ENCODE measurements around the gene STXBP1. TPM values are rescaled to one million over a fixed set of nuclear protein-coding genes. Genes with fewer than 3 reads are reported as not detected.
A peak's percentile ranks its signal among the peaks of the same experiment; 100 is the strongest.

The STXBP1 gene
- total and polyA plus RNA-seq, 2 of the 13 experiments (the other 11 are each of a cell fraction or from before 2014, with no cell fraction given), result 2.9 TPM

DNA sequence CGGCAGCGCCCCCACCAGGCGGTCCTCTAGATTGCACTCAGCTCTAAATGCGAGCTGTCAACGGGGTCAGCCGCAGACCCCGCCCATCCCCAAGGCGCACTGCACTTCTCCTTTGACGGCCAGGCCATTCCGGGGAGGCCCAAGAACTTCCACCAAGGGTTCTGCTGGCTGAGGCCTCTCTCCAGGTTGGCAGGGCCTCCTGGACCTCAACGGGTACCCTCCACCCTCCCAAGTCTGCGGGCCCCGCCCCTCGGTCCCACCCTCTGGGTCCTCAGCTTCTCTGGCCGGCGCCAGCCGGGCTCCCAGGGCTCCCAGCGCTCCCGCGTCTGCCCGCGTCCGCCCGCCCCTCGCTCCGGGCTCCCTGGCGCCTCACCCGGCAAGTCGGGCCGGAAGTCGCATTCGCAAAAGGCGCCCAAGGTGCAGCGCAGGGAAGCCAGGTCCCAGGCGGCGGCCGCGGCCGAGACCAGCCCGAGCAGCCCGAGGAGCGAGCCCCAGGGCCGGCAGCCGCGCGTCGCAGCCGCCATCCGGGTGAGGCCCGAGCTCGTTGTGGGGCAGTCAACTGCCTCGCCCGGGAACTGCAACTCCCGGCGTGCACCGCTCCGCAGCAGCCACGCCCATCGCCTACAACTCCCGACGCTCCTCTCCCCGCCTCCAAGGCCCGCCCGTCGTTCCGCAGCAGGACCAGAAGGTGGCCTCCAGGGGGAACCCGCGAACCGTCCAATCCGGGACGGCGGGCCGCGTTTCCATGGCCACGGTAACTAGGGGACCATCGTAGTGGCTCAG, 122.9 kb downstream of the STXBP1 start, which contains the start of gene TOR2A (continued):
- TF ChIP-seq, protein P1, sequence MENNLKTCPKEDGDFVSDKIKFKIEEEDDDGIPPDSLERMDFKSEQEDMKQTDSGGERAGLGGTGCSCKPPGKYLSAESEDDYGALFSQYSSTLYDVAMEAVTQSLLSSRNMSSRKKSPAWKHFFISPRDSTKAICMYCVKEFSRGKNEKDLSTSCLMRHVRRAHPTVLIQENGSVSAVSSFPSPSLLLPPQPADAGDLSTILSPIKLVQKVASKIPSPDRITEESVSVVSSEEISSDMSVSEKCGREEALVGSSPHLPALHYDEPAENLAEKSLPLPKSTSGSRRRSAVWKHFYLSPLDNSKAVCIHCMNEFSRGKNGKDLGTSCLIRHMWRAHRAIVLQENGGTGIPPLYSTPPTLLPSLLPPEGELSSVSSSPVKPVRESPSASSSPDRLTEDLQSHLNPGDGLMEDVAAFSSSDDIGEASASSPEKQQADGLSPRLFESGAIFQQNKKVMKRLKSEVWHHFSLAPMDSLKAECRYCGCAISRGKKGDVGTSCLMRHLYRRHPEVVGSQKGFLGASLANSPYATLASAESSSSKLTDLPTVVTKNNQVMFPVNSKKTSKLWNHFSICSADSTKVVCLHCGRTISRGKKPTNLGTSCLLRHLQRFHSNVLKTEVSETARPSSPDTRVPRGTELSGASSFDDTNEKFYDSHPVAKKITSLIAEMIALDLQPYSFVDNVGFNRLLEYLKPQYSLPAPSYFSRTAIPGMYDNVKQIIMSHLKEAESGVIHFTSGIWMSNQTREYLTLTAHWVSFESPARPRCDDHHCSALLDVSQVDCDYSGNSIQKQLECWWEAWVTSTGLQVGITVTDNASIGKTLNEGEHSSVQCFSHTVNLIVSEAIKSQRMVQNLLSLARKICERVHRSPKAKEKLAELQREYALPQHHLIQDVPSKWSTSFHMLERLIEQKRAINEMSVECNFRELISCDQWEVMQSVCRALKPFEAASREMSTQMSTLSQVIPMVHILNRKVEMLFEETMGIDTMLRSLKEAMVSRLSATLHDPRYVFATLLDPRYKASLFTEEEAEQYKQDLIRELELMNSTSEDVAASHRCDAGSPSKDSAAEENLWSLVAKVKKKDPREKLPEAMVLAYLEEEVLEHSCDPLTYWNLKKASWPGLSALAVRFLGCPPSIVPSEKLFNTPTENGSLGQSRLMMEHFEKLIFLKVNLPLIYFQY (CRISPR knock-in tag; IDR thresholded peaks at IDR 0.05; ENCODE audit: borderline replicate concordance), result no peak
- TF ChIP-seq NCOA2 (CRISPR knock-in tag; IDR thresholded peaks at IDR 0.05), result no peak
- TF ChIP-seq ZNF652 (CRISPR knock-in tag; IDR thresholded peaks at IDR 0.05; ENCODE audit: borderline replicate concordance, low read depth), result no peak
- TF ChIP-seq SIX4 (CRISPR knock-in tag; IDR thresholded peaks at IDR 0.05), result no peak
- peak; percentile 67 for TF ChIP-seq NFYC (CRISPR knock-in tag; IDR thresholded peaks at IDR 0.05)
- TF ChIP-seq, protein P2, sequence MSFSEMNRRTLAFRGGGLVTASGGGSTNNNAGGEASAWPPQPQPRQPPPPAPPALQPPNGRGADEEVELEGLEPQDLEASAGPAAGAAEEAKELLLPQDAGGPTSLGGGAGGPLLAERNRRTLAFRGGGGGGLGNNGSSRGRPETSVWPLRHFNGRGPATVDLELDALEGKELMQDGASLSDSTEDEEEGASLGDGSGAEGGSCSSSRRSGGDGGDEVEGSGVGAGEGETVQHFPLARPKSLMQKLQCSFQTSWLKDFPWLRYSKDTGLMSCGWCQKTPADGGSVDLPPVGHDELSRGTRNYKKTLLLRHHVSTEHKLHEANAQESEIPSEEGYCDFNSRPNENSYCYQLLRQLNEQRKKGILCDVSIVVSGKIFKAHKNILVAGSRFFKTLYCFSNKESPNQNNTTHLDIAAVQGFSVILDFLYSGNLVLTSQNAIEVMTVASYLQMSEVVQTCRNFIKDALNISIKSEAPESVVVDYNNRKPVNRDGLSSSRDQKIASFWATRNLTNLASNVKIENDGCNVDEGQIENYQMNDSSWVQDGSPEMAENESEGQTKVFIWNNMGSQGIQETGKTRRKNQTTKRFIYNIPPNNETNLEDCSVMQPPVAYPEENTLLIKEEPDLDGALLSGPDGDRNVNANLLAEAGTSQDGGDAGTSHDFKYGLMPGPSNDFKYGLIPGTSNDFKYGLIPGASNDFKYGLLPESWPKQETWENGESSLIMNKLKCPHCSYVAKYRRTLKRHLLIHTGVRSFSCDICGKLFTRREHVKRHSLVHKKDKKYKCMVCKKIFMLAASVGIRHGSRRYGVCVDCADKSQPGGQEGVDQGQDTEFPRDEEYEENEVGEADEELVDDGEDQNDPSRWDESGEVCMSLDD (CRISPR knock-in tag; IDR thresholded peaks at IDR 0.05; ENCODE audit: borderline replicate concordance), result no peak
- no peak for TF ChIP-seq STAT5B (CRISPR knock-in tag; IDR thresholded peaks at IDR 0.05)
- TF ChIP-seq TOE1 (CRISPR knock-in tag; IDR thresholded peaks at IDR 0.05), result peak; percentile 74; the same call in 1 of the 2 replicates
- 0 out of 2 replicates have a peak, but pooled peaks have one; percentile 63 for TF ChIP-seq ZNF619 (CRISPR knock-in tag; IDR thresholded peaks at IDR 0.05)
- peak; percentile 70; the same call in 1 of the 2 replicates for TF ChIP-seq BORCS8-MEF2B (CRISPR knock-in tag; IDR thresholded peaks at IDR 0.05)
- TF ChIP-seq ZSCAN21 (CRISPR knock-in tag; IDR thresholded peaks at IDR 0.05; ENCODE audit: borderline replicate concordance), result peak; percentile 73
- TF ChIP-seq MIXL1 (CRISPR knock-in tag; IDR thresholded peaks at IDR 0.05), result peak; percentile 52; the same call in 1 of the 2 replicates
- TF ChIP-seq ZNF589 (CRISPR knock-in tag; conservative IDR thresholded peaks at IDR 0.05), result no peak
- TF ChIP-seq SP4 (CRISPR knock-in tag; IDR thresholded peaks at IDR 0.05), result peak; percentile 98
- TF ChIP-seq, protein P3, sequence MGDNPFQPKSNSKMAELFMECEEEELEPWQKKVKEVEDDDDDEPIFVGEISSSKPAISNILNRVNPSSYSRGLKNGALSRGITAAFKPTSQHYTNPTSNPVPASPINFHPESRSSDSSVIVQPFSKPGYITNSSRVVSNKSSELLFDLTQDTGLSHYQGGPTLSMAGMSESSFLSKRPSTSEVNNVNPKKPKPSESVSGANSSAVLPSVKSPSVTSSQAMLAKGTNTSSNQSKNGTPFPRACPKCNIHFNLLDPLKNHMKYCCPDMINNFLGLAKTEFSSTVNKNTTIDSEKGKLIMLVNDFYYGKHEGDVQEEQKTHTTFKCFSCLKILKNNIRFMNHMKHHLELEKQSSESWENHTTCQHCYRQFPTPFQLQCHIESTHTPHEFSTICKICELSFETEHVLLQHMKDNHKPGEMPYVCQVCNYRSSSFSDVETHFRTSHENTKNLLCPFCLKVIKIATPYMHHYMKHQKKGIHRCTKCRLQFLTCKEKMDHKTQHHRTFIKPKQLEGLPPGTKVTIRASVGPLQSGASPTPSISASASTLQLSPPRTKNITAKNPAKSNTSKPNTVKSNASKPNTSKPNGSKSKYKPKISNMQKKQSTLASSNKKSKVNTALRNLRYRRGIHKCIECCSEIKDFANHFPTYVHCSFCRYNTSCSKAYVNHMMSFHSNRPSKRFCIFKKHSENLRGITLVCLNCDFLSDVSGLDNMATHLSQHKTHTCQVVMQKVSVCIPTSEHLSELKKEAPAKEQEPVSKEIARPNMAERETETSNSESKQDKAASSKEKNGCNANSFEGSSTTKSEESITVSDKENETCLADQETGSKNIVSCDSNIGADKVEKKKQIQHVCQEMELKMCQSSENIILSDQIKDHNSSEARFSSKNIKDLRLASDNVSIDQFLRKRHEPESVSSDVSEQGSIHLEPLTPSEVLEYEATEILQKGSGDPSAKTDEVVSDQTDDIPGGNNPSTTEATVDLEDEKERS (CRISPR knock-in tag; IDR thresholded peaks at IDR 0.05), result no peak
- no peak for TF ChIP-seq ZNF788 (CRISPR knock-in tag; IDR thresholded peaks at IDR 0.05; ENCODE audit: borderline replicate concordance)
- TF ChIP-seq ZNF567 (CRISPR knock-in tag; IDR thresholded peaks at IDR 0.05; ENCODE audit: borderline replicate concordance), result 0 out of 2 replicates have a peak, but pooled peaks have one; percentile 41
- 0 out of 2 replicates have a peak, but pooled peaks have one; percentile 76 for TF ChIP-seq TMF1 (CRISPR knock-in tag; IDR thresholded peaks at IDR 0.05; ENCODE audit: low read depth)
- peak; percentile 94 for TF ChIP-seq ZFX (CRISPR knock-in tag; IDR thresholded peaks at IDR 0.05; ENCODE audit: low read depth)
- no peak for TF ChIP-seq ZNF224 (CRISPR knock-in tag; IDR thresholded peaks at IDR 0.05)

All from HepG2 (cell line).